ENCODE results near the gene PTP4A2. TPM values are rescaled to one million over a fixed set of nuclear protein-coding genes. Genes with fewer than 3 reads are reported as not detected.

The PTP4A2 gene
- polyA plus RNA-seq, 1 of the 3 experiments (the other 2 are of a cell fraction): 41.7 TPM

DNA sequence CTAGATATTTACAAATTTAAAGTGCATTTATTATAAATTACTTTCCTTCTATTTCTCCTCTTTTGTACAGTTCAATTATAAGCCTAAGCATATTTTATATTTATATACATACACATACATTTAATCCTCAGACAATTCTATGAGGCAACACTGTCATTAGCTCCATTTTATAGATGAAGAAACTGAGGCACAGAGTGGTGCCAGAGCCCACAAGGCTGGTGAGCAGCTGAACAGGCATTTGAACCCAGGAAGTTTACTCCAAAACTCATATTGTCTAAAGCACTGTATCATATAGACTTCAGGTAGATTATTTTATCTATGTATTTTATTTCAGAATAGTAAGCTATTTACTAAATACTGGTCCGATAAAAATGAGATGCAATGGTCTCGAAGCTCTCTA is 52.3 kb downstream of the PTP4A2 start:
- Histone ChIP-seq H3K4me1 (ENCODE audit: control insufficient read depth in 1 of 2, insufficient read depth in 2 of 2, low read depth in 1 of 2, low read length in 1 of 2) (no peaks in the 10 kb centered on the region), H3K9me2 (no peaks in the 10 kb centered on the region), H3F3A (replicated peaks; ENCODE audit: insufficient read depth) (no peaks in the 10 kb centered on the region), H3K79me2 (ENCODE audit: insufficient read depth) (no peaks in the 10 kb centered on the region), H3K27me3 (ENCODE audit: insufficient read depth) (no peaks in the 10 kb centered on the region), H3K9me3 (no peaks in the 10 kb centered on the region), H3K27ac (ENCODE audit: low read depth in 2 of 2, low read length in 1 of 2) (no peak overlapping the region), H3K36me3 (replicated peaks in 1 of 2; ENCODE audit: control insufficient read depth in 1 of 2, insufficient read depth in 2 of 2, low read length in 1 of 2) (no peaks in the 10 kb centered on the region), H3K4me3 (ENCODE audit: low read depth in 2 of 2, low read length in 1 of 2) (no peak overlapping the region), H4K20me1 (ENCODE audit: insufficient read depth) (no peaks in the 10 kb centered on the region), H3K4me2 (no peak overlapping the region), H2AFZ (ENCODE audit: low read depth) (no peak overlapping the region), H3K9ac (no peak overlapping the region)
- POLR2A ChIA-PET: no interaction called here
- WGBS (ENCODE audit: low lambda C conversion rate): 97% methylated on average over 2 of the region's 2 CpGs
- CTCF ChIA-PET: interaction anchor here (0.5 kb wide), 1 partner anchor 86 kb away, joined by 3 read pairs; no protein-coding TSS in a partner anchor
- TF ChIP-seq YY1 (IDR thresholded peaks at IDR 0.05; ENCODE audit: low read depth) (no peak), SMC3 (IDR thresholded peaks at IDR 0.05; ENCODE audit: low read depth, low read length) (no peak), GABPA (IDR thresholded peaks at IDR 0.05; ENCODE audit: low read depth) (no peak), EZH2phosphoT487 (IDR thresholded peaks at IDR 0.05; ENCODE audit: borderline replicate concordance, low read depth) (no peak), NFIC (IDR thresholded peaks at IDR 0.05; ENCODE audit: borderline replicate concordance) (no peak), NRF1 (IDR thresholded peaks at IDR 0.05; ENCODE audit: low read depth, low read length) (no peak), RAD21 (IDR thresholded peaks at IDR 0.05; ENCODE audit: low read length) (no peak), MXI1 (IDR thresholded peaks at IDR 0.05; ENCODE audit: low read depth, low read length) (no peak), FOSL2 (IDR thresholded peaks at IDR 0.05; ENCODE audit: borderline replicate concordance, low read depth) (no peak), GATA2 (CRISPR knock-in tag; IDR thresholded peaks at IDR 0.05) (no peak), ELF1 (IDR thresholded peaks at IDR 0.05) (no peak), TAF1 (IDR thresholded peaks at IDR 0.05; ENCODE audit: borderline replicate concordance, low read depth, low read length) (no peak), RCOR1 (IDR thresholded peaks at IDR 0.05; ENCODE audit: low read length) (no peak), JUND (IDR thresholded peaks at IDR 0.05) (no peak), TCF12 (IDR thresholded peaks at IDR 0.05) (no peak)
- TF ChIP-seq, protein P1, sequence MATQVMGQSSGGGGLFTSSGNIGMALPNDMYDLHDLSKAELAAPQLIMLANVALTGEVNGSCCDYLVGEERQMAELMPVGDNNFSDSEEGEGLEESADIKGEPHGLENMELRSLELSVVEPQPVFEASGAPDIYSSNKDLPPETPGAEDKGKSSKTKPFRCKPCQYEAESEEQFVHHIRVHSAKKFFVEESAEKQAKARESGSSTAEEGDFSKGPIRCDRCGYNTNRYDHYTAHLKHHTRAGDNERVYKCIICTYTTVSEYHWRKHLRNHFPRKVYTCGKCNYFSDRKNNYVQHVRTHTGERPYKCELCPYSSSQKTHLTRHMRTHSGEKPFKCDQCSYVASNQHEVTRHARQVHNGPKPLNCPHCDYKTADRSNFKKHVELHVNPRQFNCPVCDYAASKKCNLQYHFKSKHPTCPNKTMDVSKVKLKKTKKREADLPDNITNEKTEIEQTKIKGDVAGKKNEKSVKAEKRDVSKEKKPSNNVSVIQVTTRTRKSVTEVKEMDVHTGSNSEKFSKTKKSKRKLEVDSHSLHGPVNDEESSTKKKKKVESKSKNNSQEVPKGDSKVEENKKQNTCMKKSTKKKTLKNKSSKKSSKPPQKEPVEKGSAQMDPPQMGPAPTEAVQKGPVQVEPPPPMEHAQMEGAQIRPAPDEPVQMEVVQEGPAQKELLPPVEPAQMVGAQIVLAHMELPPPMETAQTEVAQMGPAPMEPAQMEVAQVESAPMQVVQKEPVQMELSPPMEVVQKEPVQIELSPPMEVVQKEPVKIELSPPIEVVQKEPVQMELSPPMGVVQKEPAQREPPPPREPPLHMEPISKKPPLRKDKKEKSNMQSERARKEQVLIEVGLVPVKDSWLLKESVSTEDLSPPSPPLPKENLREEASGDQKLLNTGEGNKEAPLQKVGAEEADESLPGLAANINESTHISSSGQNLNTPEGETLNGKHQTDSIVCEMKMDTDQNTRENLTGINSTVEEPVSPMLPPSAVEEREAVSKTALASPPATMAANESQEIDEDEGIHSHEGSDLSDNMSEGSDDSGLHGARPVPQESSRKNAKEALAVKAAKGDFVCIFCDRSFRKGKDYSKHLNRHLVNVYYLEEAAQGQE (IDR thresholded peaks at IDR 0.05; ENCODE audit: low read depth, low read length): no peak
- TF ChIP-seq, protein P2, sequence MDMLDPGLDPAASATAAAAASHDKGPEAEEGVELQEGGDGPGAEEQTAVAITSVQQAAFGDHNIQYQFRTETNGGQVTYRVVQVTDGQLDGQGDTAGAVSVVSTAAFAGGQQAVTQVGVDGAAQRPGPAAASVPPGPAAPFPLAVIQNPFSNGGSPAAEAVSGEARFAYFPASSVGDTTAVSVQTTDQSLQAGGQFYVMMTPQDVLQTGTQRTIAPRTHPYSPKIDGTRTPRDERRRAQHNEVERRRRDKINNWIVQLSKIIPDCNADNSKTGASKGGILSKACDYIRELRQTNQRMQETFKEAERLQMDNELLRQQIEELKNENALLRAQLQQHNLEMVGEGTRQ (IDR thresholded peaks at IDR 0.05; ENCODE audit: borderline replicate concordance, low read depth, low read length): no peak
- TF ChIP-seq, protein P3, sequence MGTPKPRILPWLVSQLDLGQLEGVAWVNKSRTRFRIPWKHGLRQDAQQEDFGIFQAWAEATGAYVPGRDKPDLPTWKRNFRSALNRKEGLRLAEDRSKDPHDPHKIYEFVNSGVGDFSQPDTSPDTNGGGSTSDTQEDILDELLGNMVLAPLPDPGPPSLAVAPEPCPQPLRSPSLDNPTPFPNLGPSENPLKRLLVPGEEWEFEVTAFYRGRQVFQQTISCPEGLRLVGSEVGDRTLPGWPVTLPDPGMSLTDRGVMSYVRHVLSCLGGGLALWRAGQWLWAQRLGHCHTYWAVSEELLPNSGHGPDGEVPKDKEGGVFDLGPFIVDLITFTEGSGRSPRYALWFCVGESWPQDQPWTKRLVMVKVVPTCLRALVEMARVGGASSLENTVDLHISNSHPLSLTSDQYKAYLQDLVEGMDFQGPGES (IDR thresholded peaks at IDR 0.05; ENCODE audit: low read depth, low read length): no peak
- TF ChIP-seq, protein P4, sequence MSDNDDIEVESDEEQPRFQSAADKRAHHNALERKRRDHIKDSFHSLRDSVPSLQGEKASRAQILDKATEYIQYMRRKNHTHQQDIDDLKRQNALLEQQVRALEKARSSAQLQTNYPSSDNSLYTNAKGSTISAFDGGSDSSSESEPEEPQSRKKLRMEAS (IDR thresholded peaks at IDR 0.05; ENCODE audit: low read depth): no peak
- DNase-seq: no peak

All from SK-N-SH (cell line).